ENCODE measurements around the gene CLEC16A.

DNA sequence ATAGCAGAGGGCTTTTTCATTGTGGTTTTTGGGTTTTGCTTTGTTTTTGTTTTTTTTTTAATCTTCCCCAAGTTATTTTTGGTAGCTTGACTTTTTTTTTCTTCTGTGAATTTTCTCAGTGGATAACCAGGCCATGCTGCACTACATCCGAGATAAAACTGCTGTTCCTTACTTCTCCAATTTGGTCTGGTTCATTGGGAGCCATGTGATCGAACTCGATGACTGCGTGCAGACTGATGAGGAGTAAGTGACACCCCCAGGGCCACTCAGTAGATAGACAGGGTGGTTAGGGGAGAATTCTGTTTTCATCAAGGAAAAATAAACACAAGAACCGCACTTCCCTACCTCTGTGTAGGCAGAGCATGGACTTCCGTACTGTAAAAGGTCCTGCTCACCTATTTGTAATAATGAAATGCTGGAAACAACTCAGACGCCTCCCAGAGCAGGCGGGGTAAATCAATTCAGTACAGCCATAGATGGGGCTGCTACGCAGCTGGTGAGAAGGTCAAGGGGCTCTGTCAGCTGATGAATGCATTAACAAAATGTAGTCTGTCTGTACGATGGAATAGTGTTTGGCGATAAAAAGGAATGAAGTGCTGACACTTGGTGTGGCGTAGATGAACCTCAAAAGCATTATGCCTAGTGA lies 28.6 kb downstream of the CLEC16A start:
- TF ChIP-seq EP300 (IDR thresholded peaks at IDR 0.05; ENCODE audit: borderline replicate concordance) (no peak), RAD21 (IDR thresholded peaks at IDR 0.05; ENCODE audit: low read depth) (no peak), NFIC (IDR thresholded peaks at IDR 0.05) (no peak), CREB1 (IDR thresholded peaks at IDR 0.05; ENCODE audit: low read depth) (no peak), CEBPB (IDR thresholded peaks at IDR 0.05) (no peak), YY1 (IDR thresholded peaks at IDR 0.05; ENCODE audit: low read depth) (no peak), ZBTB7A (IDR thresholded peaks at IDR 0.05; ENCODE audit: low read depth) (no peak), EGR1 (IDR thresholded peaks at IDR 0.05) (no peak), TAF1 (IDR thresholded peaks at IDR 0.05; ENCODE audit: low read depth) (no peak), FOXM1 (IDR thresholded peaks at IDR 0.05; ENCODE audit: borderline replicate concordance, low read depth) (no peak), TEAD4 (IDR thresholded peaks at IDR 0.05) (no peak)
- TF ChIP-seq, protein P1, sequence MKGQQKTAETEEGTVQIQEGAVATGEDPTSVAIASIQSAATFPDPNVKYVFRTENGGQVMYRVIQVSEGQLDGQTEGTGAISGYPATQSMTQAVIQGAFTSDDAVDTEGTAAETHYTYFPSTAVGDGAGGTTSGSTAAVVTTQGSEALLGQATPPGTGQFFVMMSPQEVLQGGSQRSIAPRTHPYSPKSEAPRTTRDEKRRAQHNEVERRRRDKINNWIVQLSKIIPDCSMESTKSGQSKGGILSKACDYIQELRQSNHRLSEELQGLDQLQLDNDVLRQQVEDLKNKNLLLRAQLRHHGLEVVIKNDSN (IDR thresholded peaks at IDR 0.05) = no peak
- TF ChIP-seq, protein P2, sequence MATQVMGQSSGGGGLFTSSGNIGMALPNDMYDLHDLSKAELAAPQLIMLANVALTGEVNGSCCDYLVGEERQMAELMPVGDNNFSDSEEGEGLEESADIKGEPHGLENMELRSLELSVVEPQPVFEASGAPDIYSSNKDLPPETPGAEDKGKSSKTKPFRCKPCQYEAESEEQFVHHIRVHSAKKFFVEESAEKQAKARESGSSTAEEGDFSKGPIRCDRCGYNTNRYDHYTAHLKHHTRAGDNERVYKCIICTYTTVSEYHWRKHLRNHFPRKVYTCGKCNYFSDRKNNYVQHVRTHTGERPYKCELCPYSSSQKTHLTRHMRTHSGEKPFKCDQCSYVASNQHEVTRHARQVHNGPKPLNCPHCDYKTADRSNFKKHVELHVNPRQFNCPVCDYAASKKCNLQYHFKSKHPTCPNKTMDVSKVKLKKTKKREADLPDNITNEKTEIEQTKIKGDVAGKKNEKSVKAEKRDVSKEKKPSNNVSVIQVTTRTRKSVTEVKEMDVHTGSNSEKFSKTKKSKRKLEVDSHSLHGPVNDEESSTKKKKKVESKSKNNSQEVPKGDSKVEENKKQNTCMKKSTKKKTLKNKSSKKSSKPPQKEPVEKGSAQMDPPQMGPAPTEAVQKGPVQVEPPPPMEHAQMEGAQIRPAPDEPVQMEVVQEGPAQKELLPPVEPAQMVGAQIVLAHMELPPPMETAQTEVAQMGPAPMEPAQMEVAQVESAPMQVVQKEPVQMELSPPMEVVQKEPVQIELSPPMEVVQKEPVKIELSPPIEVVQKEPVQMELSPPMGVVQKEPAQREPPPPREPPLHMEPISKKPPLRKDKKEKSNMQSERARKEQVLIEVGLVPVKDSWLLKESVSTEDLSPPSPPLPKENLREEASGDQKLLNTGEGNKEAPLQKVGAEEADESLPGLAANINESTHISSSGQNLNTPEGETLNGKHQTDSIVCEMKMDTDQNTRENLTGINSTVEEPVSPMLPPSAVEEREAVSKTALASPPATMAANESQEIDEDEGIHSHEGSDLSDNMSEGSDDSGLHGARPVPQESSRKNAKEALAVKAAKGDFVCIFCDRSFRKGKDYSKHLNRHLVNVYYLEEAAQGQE (IDR thresholded peaks at IDR 0.05; ENCODE audit: low read depth) = no peak
- TF ChIP-seq, protein P3, sequence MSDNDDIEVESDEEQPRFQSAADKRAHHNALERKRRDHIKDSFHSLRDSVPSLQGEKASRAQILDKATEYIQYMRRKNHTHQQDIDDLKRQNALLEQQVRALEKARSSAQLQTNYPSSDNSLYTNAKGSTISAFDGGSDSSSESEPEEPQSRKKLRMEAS (IDR thresholded peaks at IDR 0.05) = no peak
